Upper lobe of right lung (tissue), 1 donor: Measurements from ENCODE around the gene LUC7L. TPM values are rescaled to one million over a fixed set of nuclear protein-coding genes. Genes with fewer than 3 reads are reported as not detected.

Source experiments
- ATAC-seq: fragments of 200-7000 bp; cut with Tn5 transposase; one replicate; pipeline ENCODE4 v1.9.1; 2020; ENCODE audit warnings: mild to moderate bottlenecking, moderate library complexity
- DNase-seq: peaks from one replicate; pipeline ENCODE4 v3.0.0-alpha.2; 2020
- H3K27ac ChIP-seq: fragments of 200-600 bp; one replicate; pipeline ENCODE4 v1.8.0; 2022
- H3K27me3 ChIP-seq: fragments of 200-600 bp; one replicate; pipeline ENCODE4 v1.8.0; 2022; ENCODE audit warnings: mild to moderate bottlenecking
- H3K36me3 ChIP-seq: fragments of 200-600 bp; one replicate; pipeline ENCODE4 v1.8.0; 2022
- H3K4me1 ChIP-seq: fragments of 200-600 bp; one replicate; pipeline ENCODE4 v1.8.0; 2022
- H3K4me3 ChIP-seq: fragments of 200-600 bp; one replicate; pipeline ENCODE4 v1.8.0; 2022; ENCODE audit warnings: mild to moderate bottlenecking
- H3K9me3 ChIP-seq: fragments of 200-600 bp; one replicate; pipeline ENCODE4 v1.8.0; 2022
- intact Hi-C: fragments of 100-400 bp; cut with DNase I; formaldehyde crosslinking; loops from one replicate; pipeline ENCODE4 v1.11.0; 2022
- total RNA-seq: library from RNA; stranded (reverse); fragmentation: NEBNext Ultra II Directional; extraction: Animal tissue kit (Norgen Biotek cat#: 25700); gene quantifications from one replicate; pipeline ENCODE4 v1.2.1, GENCODE V29; 2021
- TF ChIP-seq, protein P1 (sequence below): fragments of 200-600 bp; IDR thresholded peaks from one replicate; pipeline ENCODE4 v1.8.0; 2022; ENCODE audit warnings: antibody characterized with exemption
- donor health status: DM: no; HTN: yes; CAD: no; lungs with severe emphysema.

Gene LUC7L
- total RNA-seq, 1 donor from 2014 or later, result 78.8 TPM

DNA sequence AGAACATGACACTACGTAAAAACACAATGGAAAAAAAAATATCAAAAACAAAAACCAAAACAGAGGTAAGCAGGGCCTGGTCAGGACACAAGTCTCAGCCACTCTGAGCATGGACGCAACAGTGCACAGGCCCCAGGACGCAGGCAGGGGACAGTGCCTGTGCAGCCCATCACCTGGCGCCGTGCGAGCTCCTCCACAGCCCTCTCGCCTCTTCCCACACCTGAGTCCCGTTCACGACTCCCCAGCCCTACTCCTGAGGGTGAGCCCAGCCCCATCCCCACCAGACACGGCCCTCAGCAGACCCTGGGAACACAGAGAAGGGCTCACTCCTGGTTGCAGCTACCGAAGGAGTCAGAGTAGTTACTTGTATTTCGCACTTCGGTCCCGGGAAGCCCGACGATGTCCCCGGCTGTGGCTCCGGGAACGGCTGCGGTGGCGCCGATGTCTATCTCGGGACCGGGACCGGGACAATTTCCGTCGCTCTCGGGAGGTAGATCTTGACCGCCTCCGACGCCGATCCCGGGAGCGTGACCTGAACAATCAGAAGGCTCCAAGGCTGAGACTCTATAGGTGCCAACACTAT, 39.6 kb downstream of the LUC7L start:
- H3K27ac ChIP-seq, result no peak overlapping the region
- no peak for ATAC-seq
- H3K9me3 ChIP-seq, result no peaks in the 10 kb centered on the region
- TF ChIP-seq, protein P1, sequence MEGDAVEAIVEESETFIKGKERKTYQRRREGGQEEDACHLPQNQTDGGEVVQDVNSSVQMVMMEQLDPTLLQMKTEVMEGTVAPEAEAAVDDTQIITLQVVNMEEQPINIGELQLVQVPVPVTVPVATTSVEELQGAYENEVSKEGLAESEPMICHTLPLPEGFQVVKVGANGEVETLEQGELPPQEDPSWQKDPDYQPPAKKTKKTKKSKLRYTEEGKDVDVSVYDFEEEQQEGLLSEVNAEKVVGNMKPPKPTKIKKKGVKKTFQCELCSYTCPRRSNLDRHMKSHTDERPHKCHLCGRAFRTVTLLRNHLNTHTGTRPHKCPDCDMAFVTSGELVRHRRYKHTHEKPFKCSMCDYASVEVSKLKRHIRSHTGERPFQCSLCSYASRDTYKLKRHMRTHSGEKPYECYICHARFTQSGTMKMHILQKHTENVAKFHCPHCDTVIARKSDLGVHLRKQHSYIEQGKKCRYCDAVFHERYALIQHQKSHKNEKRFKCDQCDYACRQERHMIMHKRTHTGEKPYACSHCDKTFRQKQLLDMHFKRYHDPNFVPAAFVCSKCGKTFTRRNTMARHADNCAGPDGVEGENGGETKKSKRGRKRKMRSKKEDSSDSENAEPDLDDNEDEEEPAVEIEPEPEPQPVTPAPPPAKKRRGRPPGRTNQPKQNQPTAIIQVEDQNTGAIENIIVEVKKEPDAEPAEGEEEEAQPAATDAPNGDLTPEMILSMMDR, result no peak
- H3K36me3 ChIP-seq, result peaks cover 72% of the 10 kb centered on the region
- intact Hi-C loops, result no loop called here
- no peaks in the 10 kb centered on the region for H3K4me1 ChIP-seq
- H3K27me3 ChIP-seq, result no peaks in the 10 kb centered on the region
- no peak for DNase-seq
- H3K4me3 ChIP-seq, result no peak overlapping the region

DNA sequence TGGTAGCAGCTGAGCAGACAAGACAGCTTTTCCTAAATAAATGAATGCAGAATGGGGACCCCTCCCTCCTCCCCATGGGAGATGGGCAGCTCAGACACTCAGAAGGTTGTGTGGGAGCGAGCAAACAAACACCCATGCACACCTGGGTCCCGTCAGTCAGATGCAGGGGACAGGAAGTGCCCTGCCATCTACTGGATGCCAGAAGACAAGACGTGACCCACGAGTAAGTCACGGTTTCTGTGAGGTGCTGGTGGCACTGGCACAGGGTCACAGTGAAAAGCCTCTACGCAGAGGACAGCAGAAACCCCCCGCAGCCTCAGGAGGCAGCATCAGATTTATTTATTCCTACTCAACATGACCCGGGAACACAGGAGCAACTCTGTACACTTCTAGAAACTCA, 40.6 kb downstream of the LUC7L start:
- TF ChIP-seq, protein P1, result no peak
- H3K27ac ChIP-seq, result no peak overlapping the region
- no peaks in the 10 kb centered on the region for H3K4me1 ChIP-seq
- intact Hi-C loops, result no loop called here
- no peaks in the 10 kb centered on the region for H3K9me3 ChIP-seq
- H3K4me3 ChIP-seq, result no peak overlapping the region
- no peak for DNase-seq
- no peak for ATAC-seq
- no peaks in the 10 kb centered on the region for H3K27me3 ChIP-seq
- peaks cover 62% of the 10 kb centered on the region for H3K36me3 ChIP-seq

DNA sequence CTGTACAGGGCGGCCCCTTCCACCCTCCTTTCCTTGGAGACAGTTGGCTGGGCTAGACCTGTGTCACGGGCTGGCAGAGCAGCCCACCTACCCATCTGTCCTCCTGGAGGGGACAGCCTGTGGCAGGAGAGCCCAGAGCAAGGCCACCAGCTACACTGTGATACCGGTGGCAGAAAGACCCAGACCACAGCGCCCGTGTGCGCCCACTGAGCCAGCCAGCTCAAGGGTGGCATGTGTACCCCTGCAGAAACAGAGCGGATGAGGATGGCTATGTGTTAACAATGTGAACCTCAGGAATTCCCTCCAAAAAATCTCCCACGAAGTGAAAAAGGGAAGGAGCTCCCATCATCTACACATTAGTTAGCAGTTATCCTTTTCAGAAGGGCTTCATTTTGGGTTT, 41.9 kb downstream of the LUC7L start:
- Histone ChIP-seq H3K9me3 (no peaks in the 10 kb centered on the region), H3K4me3 (no peak overlapping the region), H3K27me3 (no peaks in the 10 kb centered on the region), H3K36me3 (peaks cover 49% of the 10 kb centered on the region), H3K27ac (no peak overlapping the region), H3K4me1 (no peaks in the 10 kb centered on the region)
- peak; percentile 15 for ATAC-seq
- TF ChIP-seq, protein P1, result no peak
- intact Hi-C loops, result no loop called here
- no peak for DNase-seq

DNA sequence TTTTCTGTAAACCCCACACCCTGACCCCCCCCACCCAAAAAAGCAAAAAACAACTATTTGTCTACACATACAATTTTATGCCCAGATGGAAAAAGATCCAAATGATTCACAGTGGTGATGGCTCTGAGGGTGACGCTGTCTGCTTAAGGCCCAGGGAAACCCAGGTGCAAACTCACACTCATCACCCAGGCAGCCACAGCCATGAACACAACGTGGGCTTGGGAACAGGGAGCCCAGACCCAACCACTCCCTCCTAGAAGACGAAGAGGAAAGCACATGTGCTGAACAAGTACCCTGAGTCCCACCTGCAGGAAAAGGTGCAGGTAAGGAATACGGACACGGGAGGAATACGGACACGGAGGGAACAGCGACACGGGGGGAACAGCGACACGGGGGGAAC, 43.6 kb downstream of the LUC7L start:
- Histone ChIP-seq H3K4me1 (peaks cover 11% of the 10 kb centered on the region), H3K36me3 (peaks cover 33% of the 10 kb centered on the region), H3K9me3 (no peaks in the 10 kb centered on the region), H3K27me3 (peaks cover 3% of the 10 kb centered on the region), H3K27ac (no peak overlapping the region), H3K4me3 (no peak overlapping the region)
- TF ChIP-seq, protein P1, result no peak
- intact Hi-C loops, result no loop called here
- DNase-seq, result no peak
- ATAC-seq, result no peak

DNA sequence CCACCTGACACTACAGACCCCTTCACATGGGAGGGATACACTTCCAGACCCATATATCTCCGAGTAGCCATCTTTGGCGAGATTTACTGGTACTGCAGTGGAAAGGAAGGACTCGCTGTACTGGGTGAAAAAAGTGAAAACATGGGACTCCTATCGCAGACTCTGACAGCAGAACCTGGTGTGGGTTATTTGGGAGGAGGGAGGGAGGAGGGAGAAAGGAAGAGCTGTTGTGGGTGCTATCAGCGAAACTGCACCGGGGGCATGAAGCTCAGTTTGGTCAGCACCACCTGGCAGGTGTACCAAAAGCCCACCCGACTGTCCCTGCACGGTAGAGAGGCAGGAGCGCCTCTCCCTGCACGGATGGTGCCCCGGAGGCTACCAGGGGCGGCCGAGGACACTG, 44.0 kb downstream of the LUC7L start:
- Histone ChIP-seq H3K9me3 (no peaks in the 10 kb centered on the region), H3K27ac (no peak overlapping the region), H3K4me3 (no peak overlapping the region), H3K27me3 (peaks cover 7% of the 10 kb centered on the region), H3K36me3 (peaks cover 28% of the 10 kb centered on the region), H3K4me1 (peaks cover 14% of the 10 kb centered on the region)
- intact Hi-C loops, result no loop called here
- no peak for ATAC-seq
- TF ChIP-seq, protein P1, result no peak
- DNase-seq, result no peak

DNA sequence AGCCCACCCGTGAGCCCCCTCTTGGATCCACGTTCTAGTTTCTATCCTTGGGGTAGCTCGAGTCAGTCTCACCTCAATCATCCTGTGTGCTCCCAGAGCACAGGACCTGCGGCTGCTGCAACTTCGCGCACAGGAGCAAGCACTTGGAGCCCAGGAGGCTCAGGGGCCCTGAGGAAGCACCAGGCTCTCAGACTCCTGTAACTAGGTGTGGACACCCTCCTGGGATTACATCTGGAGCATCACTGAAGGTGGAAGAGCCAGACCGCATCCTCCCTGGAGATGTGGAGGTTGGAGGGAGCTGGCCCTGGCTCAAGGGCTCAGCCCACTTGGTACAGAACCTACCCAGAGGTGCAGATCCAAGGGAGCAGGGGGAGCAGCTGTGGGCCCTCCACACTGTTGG, 46.2 kb downstream of the LUC7L start:
- intact Hi-C loops, result no loop called here
- ATAC-seq, result no peak

More for the DNA sequence above, 46.2 kb downstream of the LUC7L start:
- Histone ChIP-seq H3K4me1 (peaks cover 18% of the 10 kb centered on the region), H3K4me3 (no peak overlapping the region), H3K27me3 (peaks cover 29% of the 10 kb centered on the region), H3K9me3 (no peaks in the 10 kb centered on the region), H3K36me3 (peaks cover 8% of the 10 kb centered on the region), H3K27ac (no peak overlapping the region)
- DNase-seq, result no peak
- TF ChIP-seq, protein P1, result no peak
